ENCODE results near the gene ABHD14A. TPM values are rescaled to one million over a fixed set of nuclear protein-coding genes. Genes with fewer than 3 reads are reported as not detected.

The ABHD14A gene
- polyA plus RNA-seq, 4 donors: 24.2 to 36.6 (median 29.8) TPM

- no peak for DNase-seq (ENCODE audit: low read depth in 4 of 4, low spot score in 2 of 4)
Measured at GRCh38 chr3:51968883-51969678, 5.8 kb upstream of the ABHD14A start.

GRCh38 chr3:51969841-51970240, 5.0 kb upstream of the ABHD14A start:
- DNase-seq (ENCODE audit: low read depth in 4 of 4, low spot score in 2 of 4): no peak

- no peak for DNase-seq (ENCODE audit: low read depth in 4 of 4, low spot score in 2 of 4)
Measured at GRCh38 chr3:51970606-51971300, 4.1 kb upstream of the ABHD14A start.

- DNase-seq (ENCODE audit: low read depth in 4 of 4, low spot score in 2 of 4): no peak
Measured at GRCh38 chr3:51971350-51971749, 3.5 kb upstream of the ABHD14A start.

GRCh38 chr3:51974277-51974962, 444 bp upstream of the ABHD14A start:
- no peak for DNase-seq (ENCODE audit: low read depth in 4 of 4, low spot score in 2 of 4)

GRCh38 chr3:51975852-51976549, 1.1 kb downstream of the ABHD14A start:
- DNase-seq (ENCODE audit: low read depth in 4 of 4, low spot score in 2 of 4): peak in 1 of 4 donors; percentile 46

GRCh38 chr3:51977446-51978142, 2.7 kb downstream of the ABHD14A start:
- no peak for DNase-seq (ENCODE audit: low read depth in 4 of 4, low spot score in 2 of 4)

GRCh38 chr3:51978143-51978502, 3.3 kb downstream of the ABHD14A start:
- DNase-seq (ENCODE audit: low read depth in 4 of 4, low spot score in 2 of 4): no peak

- no peak for DNase-seq (ENCODE audit: low read depth in 4 of 4, low spot score in 2 of 4)
Measured at GRCh38 chr3:51980253-51980652, 5.4 kb downstream of the ABHD14A start.

- no peak for DNase-seq (ENCODE audit: low read depth in 4 of 4, low spot score in 2 of 4)
Measured at GRCh38 chr3:51982352-51982837, 7.5 kb downstream of the ABHD14A start.

- DNase-seq (ENCODE audit: low read depth in 4 of 4, low spot score in 2 of 4): peak in 2 of 4 donors; percentile 58 to 76
Measured at GRCh38 chr3:51982838-51983577, 8.1 kb downstream of the ABHD14A start, which contains the start of gene ACY1. ACY1 (plus strand) TSS chr3:51983535; CDS start chr3:51984065, 530 bp downstream.

GRCh38 chr3:51983578-51984268, 8.9 kb downstream of the ABHD14A start:
- DNase-seq (ENCODE audit: low read depth in 4 of 4, low spot score in 2 of 4): no peak

- no peak for DNase-seq (ENCODE audit: low read depth in 4 of 4, low spot score in 2 of 4)
Measured at GRCh38 chr3:51984269-51984647, 9.4 kb downstream of the ABHD14A start.

- no peak for DNase-seq (ENCODE audit: low read depth in 4 of 4, low spot score in 2 of 4)
Measured at GRCh38 chr3:51985063-51985462, 10.2 kb downstream of the ABHD14A start.

GRCh38 chr3:51986010-51986947, 11.4 kb downstream of the ABHD14A start:
- DNase-seq (ENCODE audit: low read depth in 4 of 4, low spot score in 2 of 4): no peak

- no peak for DNase-seq (ENCODE audit: low read depth in 4 of 4, low spot score in 2 of 4)
Measured at GRCh38 chr3:51987568-51987967, 12.7 kb downstream of the ABHD14A start.

- DNase-seq (ENCODE audit: low read depth in 4 of 4, low spot score in 2 of 4): no peak
Measured at GRCh38 chr3:51988286-51989146, 13.7 kb downstream of the ABHD14A start.
